Ovary (tissue), 9 donors: ENCODE data around the gene NUF2. TPM values are rescaled to one million over a fixed set of nuclear protein-coding genes. Genes with fewer than 3 reads are reported as not detected.
"Not testable (repeated sequence)": the region's sequence is repeated elsewhere in the genome, so short reads cannot be mapped to it uniquely, and the experiment has no call there.

Source experiments
- DNase-seq, 5 donors: peaks; one replicate each; pipeline ENCODE4 v3.0.0-alpha.2; 2019 to 2020
- H3K27ac ChIP-seq, 2 donors: fragments of 200-600 bp; one replicate each; pipeline versions ENCODE4 v1.5.1 to v1.8.0; 2019 to 2022
- H3K27me3 ChIP-seq: fragments of 200-600 bp; one replicate; pipeline ENCODE4 v1.8.0; 2022
- H3K36me3 ChIP-seq: fragments of 200-600 bp; sonication (generic); one replicate; pipeline ENCODE4 v1.5.1; 2019
- H3K4me1 ChIP-seq: one replicate; pipeline ENCODE4 v1.8.1; 2013; ENCODE audit warnings: mild to moderate bottlenecking, moderate library complexity; ENCODE audit not compliant: insufficient read depth
- H3K4me3 ChIP-seq: fragments of 200-600 bp; sonication (generic); one replicate; pipeline ENCODE4 v1.5.1; 2017
- H3K9me3 ChIP-seq, 2 donors: fragments of 200-600 bp in 1 of 2; sonication (generic) in 1 of 2; one replicate each; pipeline versions ENCODE4 v1.5.1 to v1.8.1; 2013 to 2019; ENCODE audit warnings: mild to moderate bottlenecking in 1 of 2, moderate library complexity in 1 of 2
- CTCF ChIP-seq, 3 donors: fragments of 450-650 bp in 2 of 3; fragments of 200-600 bp in 1 of 3; IDR thresholded peaks; one replicate each; pipeline versions ENCODE4 v1.5.1 to v1.8.0; 2016 to 2022; ENCODE audit warnings: antibody characterized with exemption in 3 of 3, mild to moderate bottlenecking in 1 of 3
- EP300 ChIP-seq: sonication (generic); formaldehyde crosslinking; IDR thresholded peaks from one replicate; pipeline ENCODE4 v1.6.1; 2017; ENCODE audit warnings: antibody characterized with exemption
- POLR2A ChIP-seq: fragments of 450-650 bp; IDR thresholded peaks from one replicate; pipeline ENCODE4 v1.6.1; 2017; ENCODE audit warnings: antibody characterized with exemption, mild to moderate bottlenecking, moderate library complexity
- WGBS, 3 donors: extraction: QIAGEN DNeasy Blood & Tissue Kit in 1 of 3; methylation state at CpG; one replicate each; pipeline versions ENCODE4 v1.1.5 to v1.1.7; 2013 to 2017; 5-methylcytosine and 5-hydroxymethylcytosine counted together
- intact Hi-C, 4 donors: fragments of 100-400 bp; cut with DNase I; formaldehyde crosslinking; loops; one replicate each; pipeline versions ENCODE4 v1.11.0 to v1.15.1; 2022 to 2023
- polyA plus RNA-seq, 2 donors: library from polyadenylated mRNA; stranded (reverse); fragments of 200-250 nt in 1 of 2; fragments of 350-450 nt in 1 of 2; fragmentation: Illumina TruSeq in 1 of 2; extraction: RNeasy Lipid Tissue Mini Kit (QIAGEN cat#74804) in 1 of 2; gene quantifications; one replicate each; pipeline ENCODE4 v1.2.3, GENCODE V29; 2013 to 2014
- total RNA-seq, 7 donors: library from RNA; depleted of rRNA in 2 of 7; stranded (reverse); fragments of >200 nt in 2 of 7; fragmentation: NEBNext Ultra II Directional in 3 of 7; extraction: Animal tissue kit (Norgen Biotek cat#: 25700) in 3 of 7; gene quantifications; one replicate each; pipeline versions ENCODE4 v1.1.0 to v1.2.4, GENCODE V29; 2016 to 2023
- donor health status: DM: no; HTN: no; CAD: no; lungs with moderate emphysema.
- donor health status: DM: no; HTN: no; CAD: no.
- donor health status: Bipolar disorder and iron deficiency.
- donor health status: DM: yes; HTN: yes; CAD: no.
- donor health status: DM: no; HTN: no; CAD: no.
- donor health status: DM: yes; HTN: yes; CAD: no.

Gene NUF2
- total and polyA plus RNA-seq, 9 donors, result 0.23 to 0.94 (median 0.62) TPM; not detected in 1

GRCh38 chr1:163347106-163347505 is 25.4 kb downstream of the NUF2 start:
- Histone ChIP-seq H3K4me1 (no peaks in the 10 kb centered on the region), H3K27ac (no peak overlapping the region), H3K9me3 (no peaks in the 10 kb centered on the region), H3K36me3 (no peaks in the 10 kb centered on the region), H3K4me3 (no peak overlapping the region), H3K27me3 (no peaks in the 10 kb centered on the region)
- TF ChIP-seq EP300 (no peak), CTCF (IDR thresholded peaks at IDR 0.05) (no peak), POLR2A (no peak)
- intact Hi-C loops, result no loop called here
- 98 to 100% (median 99%) methylated on average over 2 of the region's 2 CpGs for WGBS, 3 donors
- DNase-seq, result no peak

GRCh38 chr1:163351912-163352311 is 30.2 kb downstream of the NUF2 start:
- Histone ChIP-seq H3K36me3 (no peaks in the 10 kb centered on the region), H3K4me3 (no peak overlapping the region), H3K4me1 (no peaks in the 10 kb centered on the region), H3K27me3 (no peaks in the 10 kb centered on the region), H3K9me3 (no peaks in the 10 kb centered on the region), H3K27ac (no peak overlapping the region)
- no peak for TF ChIP-seq CTCF (IDR thresholded peaks at IDR 0.05)
- no peak for TF ChIP-seq POLR2A
- TF ChIP-seq EP300, result no peak
- intact Hi-C loops, result no loop called here
- WGBS, 3 donors, result 94 to 99% (median 98%) methylated on average over 2 of the region's 2 CpGs
- no peak for DNase-seq

GRCh38 chr1:163357378-163357777 is 35.6 kb downstream of the NUF2 start:
- Histone ChIP-seq H3K4me3 (no peak overlapping the region), H3K4me1 (no peaks in the 10 kb centered on the region), H3K36me3 (no peaks in the 10 kb centered on the region), H3K27ac (no peak overlapping the region), H3K9me3 (no peaks in the 10 kb centered on the region), H3K27me3 (no peaks in the 10 kb centered on the region)
- intact Hi-C loops, result no loop called here
- DNase-seq, result no peak
- WGBS, 3 donors, result 12 to 17% (median 13%) methylated on average over 2 of the region's 2 CpGs
- TF ChIP-seq CTCF (IDR thresholded peaks at IDR 0.05) (no peak), EP300 (no peak), POLR2A (no peak)

GRCh38 chr1:163358172-163358571 is 36.4 kb downstream of the NUF2 start:
- DNase-seq, H3K4me3 ChIP-seq, H3K36me3 ChIP-seq, H3K4me1 ChIP-seq, H3K27ac ChIP-seq, intact Hi-C loops, H3K27me3 ChIP-seq, H3K9me3 ChIP-seq: not testable (repeated sequence)
- WGBS, 3 donors, result 92 to 94% (median 92%) methylated on average over 11 of the region's 11 CpGs

- 39 to 42% (median 40%) methylated on average over 5 of the region's 5 CpGs for WGBS, 3 donors
- TF ChIP-seq EP300 (no peak), CTCF (IDR thresholded peaks at IDR 0.05) (no peak), POLR2A (no peak)
- Histone ChIP-seq H3K36me3 (no peaks in the 10 kb centered on the region), H3K4me1 (no peaks in the 10 kb centered on the region), H3K4me3 (no peak overlapping the region), H3K27me3 (no peaks in the 10 kb centered on the region), H3K9me3 (no peaks in the 10 kb centered on the region), H3K27ac (no peak overlapping the region)
- DNase-seq, result no peak
- intact Hi-C loops, result no loop called here
Observed at GRCh38 chr1:163361123-163361934, 39.6 kb downstream of the NUF2 start.
